Testis (tissue), 2 donors: ENCODE data around the gene IL1RAPL1.

Source experiments
- POLR2A ChIP-seq: fragments of 450-650 bp; IDR thresholded peaks from one replicate; pipeline ENCODE4 v1.6.1; 2017; ENCODE audit warnings: antibody characterized with exemption, mild to moderate bottlenecking, moderate library complexity
- TF ChIP-seq, protein P1 (sequence below), 3 experiments: fragments of 450-650 bp in 2 of 3; fragments of 200-600 bp in 1 of 3; sonication (generic) in 1 of 3; IDR thresholded peaks; one replicate each; pipeline ENCODE4 v1.5.1; 2016 to 2019; ENCODE audit warnings: antibody characterized with exemption in 3 of 3, mild to moderate bottlenecking in 2 of 3, moderate library complexity in 1 of 3

- TF ChIP-seq, protein P1, sequence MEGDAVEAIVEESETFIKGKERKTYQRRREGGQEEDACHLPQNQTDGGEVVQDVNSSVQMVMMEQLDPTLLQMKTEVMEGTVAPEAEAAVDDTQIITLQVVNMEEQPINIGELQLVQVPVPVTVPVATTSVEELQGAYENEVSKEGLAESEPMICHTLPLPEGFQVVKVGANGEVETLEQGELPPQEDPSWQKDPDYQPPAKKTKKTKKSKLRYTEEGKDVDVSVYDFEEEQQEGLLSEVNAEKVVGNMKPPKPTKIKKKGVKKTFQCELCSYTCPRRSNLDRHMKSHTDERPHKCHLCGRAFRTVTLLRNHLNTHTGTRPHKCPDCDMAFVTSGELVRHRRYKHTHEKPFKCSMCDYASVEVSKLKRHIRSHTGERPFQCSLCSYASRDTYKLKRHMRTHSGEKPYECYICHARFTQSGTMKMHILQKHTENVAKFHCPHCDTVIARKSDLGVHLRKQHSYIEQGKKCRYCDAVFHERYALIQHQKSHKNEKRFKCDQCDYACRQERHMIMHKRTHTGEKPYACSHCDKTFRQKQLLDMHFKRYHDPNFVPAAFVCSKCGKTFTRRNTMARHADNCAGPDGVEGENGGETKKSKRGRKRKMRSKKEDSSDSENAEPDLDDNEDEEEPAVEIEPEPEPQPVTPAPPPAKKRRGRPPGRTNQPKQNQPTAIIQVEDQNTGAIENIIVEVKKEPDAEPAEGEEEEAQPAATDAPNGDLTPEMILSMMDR (IDR thresholded peaks at IDR 0.05): no peak
- no peak for TF ChIP-seq POLR2A
These were observed 495.3 kb downstream of the IL1RAPL1 start for GRCh38 chrX:29082558-29082957.
